22Rv1 (cell line): ENCODE measurements around the gene PGC.

ENCODE experiments used
- H3K27ac ChIP-seq: fragments of 450-650 bp; 2 replicates; pipeline ENCODE4 v1.5.1; 2017
- ZFX ChIP-seq: fragments of 450-650 bp; IDR thresholded peaks from 2 replicates; pipeline ENCODE4 v1.6.1; 2017; ENCODE audit warnings: antibody characterized with exemption, borderline replicate concordance
- TF ChIP-seq, protein P1 (sequence below): fragments of 450-650 bp; IDR thresholded peaks from 2 replicates; pipeline ENCODE4 v1.5.1; 2017; ENCODE audit warnings: mild to moderate bottlenecking

The PGC gene

GRCh38 chr6:41747256-41748101, at the start of gene PGC:
Gene PGC (minus strand): TSS chr6:41747397. CDS start chr6:41747334, 63 bp downstream.
- no peak for TF ChIP-seq ZFX
- TF ChIP-seq, protein P1, sequence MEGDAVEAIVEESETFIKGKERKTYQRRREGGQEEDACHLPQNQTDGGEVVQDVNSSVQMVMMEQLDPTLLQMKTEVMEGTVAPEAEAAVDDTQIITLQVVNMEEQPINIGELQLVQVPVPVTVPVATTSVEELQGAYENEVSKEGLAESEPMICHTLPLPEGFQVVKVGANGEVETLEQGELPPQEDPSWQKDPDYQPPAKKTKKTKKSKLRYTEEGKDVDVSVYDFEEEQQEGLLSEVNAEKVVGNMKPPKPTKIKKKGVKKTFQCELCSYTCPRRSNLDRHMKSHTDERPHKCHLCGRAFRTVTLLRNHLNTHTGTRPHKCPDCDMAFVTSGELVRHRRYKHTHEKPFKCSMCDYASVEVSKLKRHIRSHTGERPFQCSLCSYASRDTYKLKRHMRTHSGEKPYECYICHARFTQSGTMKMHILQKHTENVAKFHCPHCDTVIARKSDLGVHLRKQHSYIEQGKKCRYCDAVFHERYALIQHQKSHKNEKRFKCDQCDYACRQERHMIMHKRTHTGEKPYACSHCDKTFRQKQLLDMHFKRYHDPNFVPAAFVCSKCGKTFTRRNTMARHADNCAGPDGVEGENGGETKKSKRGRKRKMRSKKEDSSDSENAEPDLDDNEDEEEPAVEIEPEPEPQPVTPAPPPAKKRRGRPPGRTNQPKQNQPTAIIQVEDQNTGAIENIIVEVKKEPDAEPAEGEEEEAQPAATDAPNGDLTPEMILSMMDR, result no peak
- H3K27ac ChIP-seq, result peak within 1 kb of the TSS; percentile 71

DNA sequence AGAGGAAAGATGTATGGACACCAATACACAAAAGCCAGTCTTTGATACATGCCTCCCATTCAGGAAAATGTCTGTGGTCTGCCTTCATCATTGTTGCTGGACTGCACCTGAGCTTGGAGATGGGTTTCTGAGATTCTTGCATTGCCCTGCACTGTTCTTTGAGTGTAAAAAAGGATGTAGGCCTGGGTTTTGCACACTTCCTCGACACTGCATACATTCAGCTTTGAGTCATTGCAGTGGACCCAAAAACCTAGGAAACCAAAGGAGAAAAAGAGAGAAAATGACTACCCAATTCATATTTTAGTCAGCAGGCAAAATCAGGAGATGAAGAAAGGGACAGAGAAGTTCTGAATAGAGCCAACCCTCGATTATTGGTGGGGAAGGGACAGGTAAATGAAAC, 49.3 kb upstream of the PGC start:
- no peak overlapping the region for H3K27ac ChIP-seq
- TF ChIP-seq, protein P1, result no peak
- TF ChIP-seq ZFX, result no peak

DNA sequence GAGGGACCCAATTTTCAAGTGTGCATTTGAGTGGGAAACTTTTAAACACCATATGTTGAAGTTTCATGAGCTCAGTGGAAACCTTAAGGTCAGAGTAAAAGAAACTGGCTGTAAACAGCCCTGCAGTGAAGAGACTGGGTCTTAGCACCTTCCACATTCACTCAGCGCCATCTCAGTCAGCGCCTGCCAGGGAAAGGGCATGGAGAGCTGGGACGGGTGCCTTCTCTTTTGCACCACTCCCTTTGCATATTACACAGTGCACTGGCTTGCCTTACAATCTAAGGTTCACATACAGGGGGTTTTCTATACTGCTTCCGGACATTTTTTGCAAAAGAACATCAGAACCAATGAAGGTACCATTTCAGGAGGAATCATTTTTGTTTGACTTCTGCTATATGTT, 44.8 kb upstream of the PGC start:
- no peak for TF ChIP-seq ZFX
- no peak overlapping the region for H3K27ac ChIP-seq

DNA sequence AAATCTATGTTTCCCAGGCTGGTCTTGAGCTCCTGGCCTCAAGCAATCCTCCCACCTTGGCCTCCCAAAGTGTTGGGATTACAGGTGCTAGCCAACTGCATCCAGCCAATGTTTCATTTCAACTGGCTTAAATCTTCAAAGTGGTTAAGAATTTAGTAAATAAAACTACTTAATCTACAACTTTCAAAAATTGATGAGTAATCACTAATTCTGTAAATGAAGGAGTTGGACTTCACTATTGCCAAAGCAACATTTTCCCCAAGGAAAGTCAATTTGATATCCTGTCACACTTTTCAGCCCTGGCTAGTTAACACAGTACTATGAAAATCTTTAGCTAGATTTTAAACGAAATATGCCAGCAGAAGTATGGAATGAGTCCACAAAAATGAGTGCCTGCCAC, 44.1 kb upstream of the PGC start:
- H3K27ac ChIP-seq, result no peak overlapping the region
- TF ChIP-seq, protein P1, result no peak
- no peak for TF ChIP-seq ZFX

- H3K27ac ChIP-seq, result no peak overlapping the region
- TF ChIP-seq, protein P1, result no peak
- no peak for TF ChIP-seq ZFX
These were observed 42.8 kb upstream of the PGC start for GRCh38 chr6:41790045-41790444.

DNA sequence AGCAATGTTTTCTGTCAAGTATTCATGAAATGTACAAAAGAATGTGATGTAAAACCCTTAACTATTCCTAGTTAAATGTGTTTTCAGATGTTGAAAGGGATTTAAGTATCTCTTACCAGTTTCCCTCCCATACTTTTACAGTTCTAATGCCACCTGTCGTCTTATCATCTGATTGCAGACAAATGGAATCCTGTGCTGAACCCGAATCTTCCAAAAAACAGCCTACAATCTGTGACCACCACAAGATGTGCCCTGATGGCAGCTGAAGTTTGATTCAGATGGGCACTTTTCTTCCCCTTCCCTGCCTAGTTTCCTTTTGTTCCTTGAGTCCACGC, 42.2 kb upstream of the PGC start:
- TF ChIP-seq ZFX, result no peak
- TF ChIP-seq, protein P1, result no peak
- H3K27ac ChIP-seq, result no peak overlapping the region

DNA sequence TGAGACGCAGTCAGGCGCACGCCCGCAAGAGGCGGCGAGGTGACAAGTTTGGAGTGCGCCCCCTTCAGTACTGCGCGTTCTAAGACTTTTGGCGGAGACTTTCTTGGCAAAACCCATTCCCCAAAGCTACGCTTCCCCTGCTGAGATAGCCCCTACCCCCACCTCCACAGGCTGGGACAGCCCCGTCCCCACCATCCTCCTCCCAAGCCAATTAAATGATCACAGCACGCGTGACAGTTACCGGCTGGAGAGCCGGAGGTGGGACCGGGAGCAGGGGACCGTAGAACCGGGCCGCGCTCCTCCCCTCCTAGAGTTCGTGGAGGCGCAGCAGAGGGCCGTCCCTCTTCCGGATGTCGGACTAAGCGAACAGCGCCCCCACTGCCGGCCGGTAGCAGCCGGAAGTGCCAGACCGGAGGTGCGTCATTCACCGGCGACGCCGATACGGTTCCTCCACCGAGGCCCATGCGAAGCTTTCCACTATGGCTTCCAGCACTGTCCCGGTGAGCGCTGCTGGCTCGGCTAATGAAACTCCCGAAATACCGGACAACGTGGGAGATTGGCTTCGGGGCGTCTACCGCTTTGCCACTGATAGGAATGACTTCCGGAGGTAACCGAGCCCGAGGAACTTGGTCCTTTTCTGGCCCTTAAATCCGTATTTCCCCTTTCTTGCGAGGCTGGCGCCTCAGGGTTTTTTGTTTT, 40.2 kb upstream of the PGC start, which contains the start of gene TOMM6:
TOMM6 (plus strand) TSS at position 476 of the 699 bp plus-strand sequence; CDS start at position 480, 4 bp downstream.
- TF ChIP-seq, protein P1, result peak; percentile 91
- no peak for TF ChIP-seq ZFX
- peak within 1 kb of the TSS; percentile 88 for H3K27ac ChIP-seq
